ENCODE measurements around the gene CCT8. TPM values are rescaled to one million over a fixed set of nuclear protein-coding genes. Genes with fewer than 3 reads are reported as not detected.

CCT8 gene
- total and polyA plus RNA-seq, 2 of the 8 experiments (the other 6 are each of a cell fraction or from before 2014, with no cell fraction given) = 151 to 319 TPM

DNA sequence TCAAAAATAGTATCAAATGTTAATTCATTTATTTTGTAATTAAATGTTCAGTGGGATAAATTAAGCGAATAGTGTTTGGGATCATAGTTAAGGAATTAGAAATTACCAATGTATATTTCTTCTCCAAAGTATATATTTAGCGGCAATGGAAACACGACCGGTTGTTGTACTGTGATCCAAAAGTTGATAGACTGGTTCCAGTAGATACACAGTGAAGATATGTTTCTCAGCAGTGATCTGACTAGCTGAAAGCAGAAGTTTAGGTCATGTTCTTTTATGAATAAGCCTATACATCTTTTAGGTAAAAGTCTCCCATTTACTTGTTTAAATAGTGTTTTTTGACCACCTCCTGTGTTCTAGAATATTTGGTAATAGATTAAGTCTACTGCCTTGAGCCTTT is 40.1 kb downstream of the CCT8 start:
- Histone ChIP-seq H3K9ac (replicated peaks in 1 of 4; ENCODE audit: extremely low read depth in 1 of 4, low read depth in 3 of 4, low read length in 3 of 4) (no peak overlapping the region), H2BK120ac (replicated peaks; ENCODE audit: low read depth, low read length) (no peak overlapping the region), H4K8ac (ENCODE audit: extremely low read depth, insufficient read depth, low read length) (no peak overlapping the region), H3K56ac (replicated peaks; ENCODE audit: insufficient read length, low read depth, low read length) (no peak overlapping the region), H3K4me2 (ENCODE audit: insufficient read depth in 1 of 2, low read depth in 2 of 2, low read length in 2 of 2) (no peak overlapping the region), H3K23me2 (ENCODE audit: low read depth, low read length) (no peaks in the 10 kb centered on the region; the same call in 1 of the 2 replicates), H3K14ac (ENCODE audit: insufficient read length) (no peak overlapping the region), H3K79me1 (ENCODE audit: low read depth, low read length) (no peaks in the 10 kb centered on the region; the same call in 1 of the 2 replicates), H3K9me3 (ENCODE audit: insufficient read depth in 2 of 2, low read depth in 1 of 2, low read length in 1 of 2) (no peaks in the 10 kb centered on the region), H3K23ac (ENCODE audit: insufficient read length) (no peak overlapping the region), H3K4ac (replicated peaks; ENCODE audit: insufficient read length, low read depth, low read length) (no peak overlapping the region), H2BK20ac (ENCODE audit: low read length) (no peak overlapping the region), H4K91ac (replicated peaks; ENCODE audit: insufficient read length, low read length) (no peak overlapping the region), H3K79me2 (ENCODE audit: control insufficient read depth in 1 of 2, insufficient read depth in 2 of 2, low read length in 2 of 2) (peaks cover 0 to 3% of the 10 kb centered on the region in 2 experiments; a peak in 1 of 4 replicates), H3K27ac (ENCODE audit: low read depth, low read length) (no peak overlapping the region), H3K4me3 (ENCODE audit: extremely low read depth in 1 of 4, insufficient read depth in 2 of 4, low read depth in 3 of 4, low read length in 4 of 4) (no peak overlapping the region), H4K5ac (ENCODE audit: insufficient read length, low read depth, low read length) (no peak overlapping the region), H3K18ac (ENCODE audit: extremely low read depth, low read length) (no peak overlapping the region), H2AK5ac (ENCODE audit: low read depth, low read length) (no peak overlapping the region), H3K27me3 (replicated peaks in 1 of 4; ENCODE audit: control insufficient read depth in 3 of 4, extremely low read depth in 1 of 4, insufficient read depth in 3 of 4, low read length in 3 of 4) (no peaks in the 10 kb centered on the region), H4K20me1 (replicated peaks in 1 of 2; ENCODE audit: control insufficient read depth in 1 of 2, insufficient read depth in 2 of 2, low read length in 2 of 2) (peaks cover 0 to 5% of the 10 kb centered on the region in 2 experiments), H2BK5ac (ENCODE audit: low read depth, low read length) (no peak overlapping the region), H3K4me1 (replicated peaks in 1 of 4; ENCODE audit: control insufficient read depth in 3 of 4, insufficient read depth in 4 of 4, low read length in 3 of 4) (no peaks in the 10 kb centered on the region), H2BK15ac (ENCODE audit: low read length) (no peak overlapping the region), H3K36me3 (ENCODE audit: control insufficient read depth in 2 of 4, insufficient read depth in 4 of 4, low read length in 3 of 4) (peaks cover 3 to 38% (median 25%) of the 10 kb centered on the region in 4 experiments; a peak in 6 of 8 replicates), H2BK12ac (ENCODE audit: low read depth, low read length) (no peak overlapping the region), H2AFZ (ENCODE audit: low read length) (no peak overlapping the region)
- CTCF ChIA-PET (ENCODE audit: partially characterized antibody) = interaction anchor here (1.2 kb wide), 1 partner anchor 39 kb away, joined by 4 read pairs; no protein-coding TSS in a partner anchor
- POLR2A ChIA-PET (ENCODE audit: partially characterized antibody) = interaction anchor here (1.0 to 2.4 kb wide), 4 partner anchors 10 to 39 kb away, joined by 3 to 8 read pairs (median 4); partner anchors contain the start of gene USP16
- no peak for DNase-seq (ENCODE audit: low read depth in 1 of 2, low spot score in 2 of 2)
- WGBS, 2 experiments (ENCODE audit: extremely low coverage in 1 of 2, insufficient coverage in 1 of 2, insufficient read length in 1 of 2, insufficient replicate concordance in 2 of 2, low coverage in 1 of 2, low lambda C conversion rate in 2 of 2, missing lambda C conversion rate in 1 of 2) = 63% methylated on average over 4 of the region's 4 CpGs; no CpG with 5 or more reads in 1 of the 2 experiments
- no peak for FAIRE-seq
- TF ChIP-seq ZNF274 (IDR thresholded peaks at IDR 0.05; ENCODE audit: borderline replicate concordance, extremely low read depth, low read length) = no peak
- no peak for TF ChIP-seq E2F6 (IDR thresholded peaks at IDR 0.05)
- TF ChIP-seq, protein P1, sequence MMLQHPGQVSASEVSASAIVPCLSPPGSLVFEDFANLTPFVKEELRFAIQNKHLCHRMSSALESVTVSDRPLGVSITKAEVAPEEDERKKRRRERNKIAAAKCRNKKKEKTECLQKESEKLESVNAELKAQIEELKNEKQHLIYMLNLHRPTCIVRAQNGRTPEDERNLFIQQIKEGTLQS (IDR thresholded peaks at IDR 0.05; ENCODE audit: insufficient read depth, low read depth, low read length) = no peak
- TF ChIP-seq GABPA (IDR thresholded peaks at IDR 0.05; ENCODE audit: borderline replicate concordance, insufficient read depth, low read length) = no peak
- TF ChIP-seq ATF2 (IDR thresholded peaks at IDR 0.05; ENCODE audit: low read length) = no peak
- TF ChIP-seq SIN3A (conservative IDR thresholded peaks at IDR 0.05 in 1 of 2, IDR thresholded peaks at IDR 0.05 in 1 of 2; ENCODE audit: low read depth in 1 of 2, low read length in 2 of 2) = no peak
- no peak for TF ChIP-seq PHF8 (conservative IDR thresholded peaks at IDR 0.05; ENCODE audit: low read depth, low read length)
- TF ChIP-seq TCF12 (IDR thresholded peaks at IDR 0.05; ENCODE audit: low read depth, low read length) = no peak
- TF ChIP-seq RXRA (IDR thresholded peaks at IDR 0.05; ENCODE audit: insufficient read depth, low read depth, low read length) = no peak
- TF ChIP-seq KDM4A (IDR thresholded peaks at IDR 0.05; ENCODE audit: low read depth, low read length, severe bottlenecking) = no peak
